ENCODE data around the gene IFITM1.
"Not testable (repeated sequence)": the region's sequence is repeated elsewhere in the genome, so short reads cannot be mapped to it uniquely, and the experiment has no call there.

IFITM1 gene

DNA sequence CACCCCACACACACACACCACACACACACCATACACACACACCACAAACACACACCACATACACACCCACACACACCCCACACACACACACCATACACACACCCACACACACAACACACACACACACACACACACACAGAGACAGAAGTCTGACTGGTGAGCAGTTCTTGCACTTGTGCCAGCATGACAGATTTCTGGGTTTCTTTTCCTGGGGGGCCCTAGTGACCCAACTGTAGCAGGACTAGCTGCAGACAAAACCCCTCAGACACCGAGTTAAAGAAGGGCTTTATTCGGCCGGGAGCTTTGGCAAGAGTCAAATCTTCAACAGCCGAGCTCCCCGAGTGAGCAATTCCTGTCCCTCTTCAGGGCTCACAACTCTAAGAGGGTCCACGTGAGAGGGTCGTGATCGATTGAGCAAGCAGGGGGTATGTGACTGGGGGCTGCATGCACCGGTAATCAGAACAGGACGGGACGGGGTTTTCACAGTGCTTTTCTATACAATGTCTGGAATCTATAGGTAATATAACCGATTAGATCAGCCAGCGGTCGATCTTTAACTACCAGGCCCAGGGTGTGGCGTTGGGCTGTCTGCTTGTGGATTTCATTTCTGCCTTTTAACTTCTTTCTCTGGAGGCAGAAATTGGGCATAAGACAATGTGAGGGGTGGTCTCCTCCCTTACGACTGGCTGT lies 36.3 kb downstream of the IFITM1 start:
- DNase-seq: not testable (repeated sequence)

DNA sequence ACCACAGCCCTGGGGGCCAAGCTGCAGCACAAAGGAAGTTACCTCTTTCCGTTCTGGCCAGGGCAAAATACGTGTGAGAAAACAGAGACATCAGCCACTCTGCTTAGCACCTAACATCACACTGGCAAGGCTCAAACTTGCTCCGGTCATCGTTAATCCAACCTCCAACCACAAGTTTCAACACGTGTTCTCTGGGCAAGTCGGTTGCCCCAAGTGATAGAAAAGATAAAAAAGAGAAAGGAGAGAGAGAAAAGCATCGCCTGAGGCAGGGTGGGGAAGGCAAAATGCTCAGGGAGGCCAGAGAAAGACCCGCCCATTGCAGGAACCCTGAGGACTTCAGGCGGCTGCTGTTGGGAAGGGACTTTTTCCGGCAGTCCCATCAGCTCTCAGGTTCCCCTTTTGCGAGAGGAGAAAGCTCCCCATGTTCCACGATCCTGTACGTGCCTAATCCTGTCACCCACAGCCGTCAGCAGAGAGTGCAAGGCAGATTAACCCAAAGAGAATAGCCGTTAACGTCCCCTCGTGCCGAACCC lies 36.9 kb downstream of the IFITM1 start:
- no peak for DNase-seq

DNA sequence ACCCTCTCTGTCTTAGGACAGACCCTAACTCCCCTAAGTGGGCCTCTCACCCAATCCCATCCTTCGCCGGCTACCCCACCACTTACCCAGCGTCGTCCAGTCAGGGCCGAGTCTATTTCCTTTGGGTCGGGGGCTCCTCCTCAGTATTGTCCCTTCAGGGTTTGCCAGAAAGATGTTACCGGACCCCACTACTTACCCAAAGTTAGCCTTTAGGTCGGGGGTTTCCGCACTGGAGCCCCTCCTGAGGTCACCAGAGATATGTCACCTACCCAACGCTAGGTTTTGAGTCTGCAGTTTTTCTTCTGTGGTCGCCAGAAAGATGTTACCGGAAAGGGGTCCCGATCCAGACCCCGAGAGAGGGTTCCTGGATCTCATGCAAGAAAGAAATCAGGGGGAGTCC lies 37.6 kb downstream of the IFITM1 start:
- DNase-seq: no peak

DNA sequence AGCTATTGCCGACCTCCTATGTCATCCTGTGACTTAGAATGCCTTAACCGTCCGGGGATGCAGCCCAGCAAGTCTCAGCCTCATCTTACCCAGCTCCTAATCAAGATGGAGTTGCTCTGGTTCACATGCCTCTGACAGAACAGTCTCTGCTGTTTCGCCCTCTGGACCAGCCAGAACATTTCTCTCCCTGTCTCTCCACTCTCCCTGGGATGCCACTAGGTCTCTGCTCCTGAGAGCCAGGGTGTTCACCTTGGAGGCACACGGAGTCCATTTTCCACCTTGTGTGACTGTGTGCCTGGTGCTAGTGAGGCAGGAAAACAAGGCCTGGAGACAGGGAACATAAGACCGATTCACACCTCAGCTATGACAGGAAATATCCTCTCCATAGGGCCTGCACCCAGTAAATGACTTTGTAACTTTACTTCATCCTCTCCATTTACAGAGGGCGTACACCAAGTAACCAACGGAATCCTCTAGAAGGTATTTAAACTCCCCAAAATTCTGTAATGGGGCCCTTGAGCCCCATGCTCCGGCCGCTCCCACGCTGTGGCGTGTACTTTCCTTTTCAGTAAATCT lies 38.7 kb downstream of the IFITM1 start:
- DNase-seq: no peak

DNA sequence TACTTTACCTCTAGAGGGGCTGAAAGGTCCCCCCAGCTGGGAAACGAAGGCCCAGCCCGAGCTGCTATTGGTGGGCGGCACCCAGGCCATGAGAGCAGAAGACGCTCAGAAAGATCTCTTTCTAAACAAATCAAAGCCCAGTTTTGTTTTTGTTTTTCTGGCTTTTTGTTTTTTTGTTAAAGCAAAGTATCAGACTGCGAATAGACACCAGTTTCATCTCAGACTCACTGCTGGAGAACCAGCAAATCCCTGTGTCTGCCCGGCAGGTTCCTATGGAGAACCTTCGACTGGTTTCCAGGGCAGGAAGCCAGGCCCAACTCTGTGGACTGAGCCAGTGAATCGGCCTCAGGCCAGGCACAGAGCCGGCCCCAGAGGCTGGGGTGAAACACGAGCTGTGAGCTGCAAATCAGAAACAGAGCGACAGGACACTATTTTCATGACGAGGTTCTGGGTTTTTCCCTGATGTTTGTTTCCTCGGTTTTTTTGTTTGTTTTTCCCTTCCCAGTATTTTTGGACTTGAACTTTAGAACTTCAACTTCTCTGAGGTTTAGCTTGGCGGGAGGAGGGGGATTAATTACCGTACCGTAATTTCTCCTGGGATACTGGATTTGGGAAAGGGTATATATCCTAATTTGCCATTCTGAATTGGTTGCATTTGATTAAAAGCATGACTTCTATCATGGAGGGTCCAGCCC lies 39.5 kb downstream of the IFITM1 start:
- no peak for DNase-seq

DNA sequence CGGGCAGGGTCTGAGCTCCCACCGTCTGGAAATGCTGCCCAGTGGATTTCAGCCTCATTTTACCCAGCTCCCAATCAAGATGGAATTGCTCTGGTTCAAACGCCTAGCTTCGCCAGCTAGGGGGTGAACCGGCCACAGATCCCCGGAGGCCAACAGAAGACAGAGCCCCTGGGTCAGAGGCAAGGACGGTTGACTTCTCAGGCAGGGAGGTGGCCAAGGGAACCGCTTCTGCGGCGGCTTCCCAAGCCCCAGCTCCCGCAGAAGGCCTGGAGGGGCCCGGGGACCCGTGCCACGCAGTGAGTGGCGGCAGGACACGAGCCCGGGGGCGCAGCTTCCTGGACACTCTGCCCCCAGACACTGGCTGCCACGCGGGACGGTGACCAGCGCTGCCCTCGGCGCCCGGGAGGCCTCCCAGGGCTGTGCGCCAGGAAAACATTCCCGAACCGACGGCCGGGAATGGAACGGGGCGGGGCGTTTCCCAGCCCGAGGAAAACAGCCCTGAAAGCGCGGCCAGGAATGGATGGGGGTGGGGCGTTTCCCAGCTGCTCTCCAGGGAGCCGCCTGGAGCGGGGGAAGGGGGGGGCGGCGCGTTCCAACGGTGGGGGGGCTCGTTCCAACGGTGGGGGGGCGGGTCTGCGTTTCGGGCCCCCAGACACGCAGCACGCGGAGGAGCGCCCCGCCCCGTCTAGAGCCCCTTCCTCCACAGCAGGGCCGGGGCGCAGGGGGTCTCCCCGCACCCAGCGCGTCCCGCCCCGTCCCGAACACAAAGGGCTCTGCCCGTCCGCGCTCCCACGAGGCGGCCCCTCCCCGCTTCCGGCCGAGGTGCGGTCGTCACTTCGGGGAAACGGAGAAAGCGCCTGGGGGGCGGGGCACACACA lies 42.0 kb downstream of the IFITM1 start:
- peak; percentile 77 for DNase-seq

DNA sequence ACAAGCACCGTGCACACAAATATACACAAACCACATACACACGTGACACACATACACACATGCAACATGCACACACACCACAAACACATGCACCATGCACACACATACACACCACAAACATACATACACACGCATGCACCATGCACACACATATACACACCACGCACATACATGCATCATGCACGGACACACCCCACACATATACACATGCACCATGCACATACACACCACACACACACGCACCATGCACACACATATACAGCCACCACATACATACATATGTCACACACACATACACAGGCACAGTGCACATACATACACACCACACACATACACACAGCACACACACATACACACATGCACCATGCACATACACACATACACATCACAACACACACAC lies 42.8 kb downstream of the IFITM1 start:
- no peak for DNase-seq

DNA sequence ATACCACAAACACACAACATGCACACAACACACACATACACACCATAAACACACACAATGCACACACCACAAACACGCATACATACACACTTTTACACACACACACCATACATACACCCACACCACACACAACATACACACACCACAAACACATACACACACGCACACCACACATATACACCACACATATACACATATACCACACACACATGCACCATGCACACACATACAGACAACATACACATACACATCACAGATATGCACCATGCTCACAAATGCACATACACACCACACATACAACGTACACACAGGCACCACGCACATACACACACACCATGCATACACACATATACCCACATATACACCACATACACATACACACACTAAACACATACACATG lies 43.7 kb downstream of the IFITM1 start:
- DNase-seq: no peak

DNA sequence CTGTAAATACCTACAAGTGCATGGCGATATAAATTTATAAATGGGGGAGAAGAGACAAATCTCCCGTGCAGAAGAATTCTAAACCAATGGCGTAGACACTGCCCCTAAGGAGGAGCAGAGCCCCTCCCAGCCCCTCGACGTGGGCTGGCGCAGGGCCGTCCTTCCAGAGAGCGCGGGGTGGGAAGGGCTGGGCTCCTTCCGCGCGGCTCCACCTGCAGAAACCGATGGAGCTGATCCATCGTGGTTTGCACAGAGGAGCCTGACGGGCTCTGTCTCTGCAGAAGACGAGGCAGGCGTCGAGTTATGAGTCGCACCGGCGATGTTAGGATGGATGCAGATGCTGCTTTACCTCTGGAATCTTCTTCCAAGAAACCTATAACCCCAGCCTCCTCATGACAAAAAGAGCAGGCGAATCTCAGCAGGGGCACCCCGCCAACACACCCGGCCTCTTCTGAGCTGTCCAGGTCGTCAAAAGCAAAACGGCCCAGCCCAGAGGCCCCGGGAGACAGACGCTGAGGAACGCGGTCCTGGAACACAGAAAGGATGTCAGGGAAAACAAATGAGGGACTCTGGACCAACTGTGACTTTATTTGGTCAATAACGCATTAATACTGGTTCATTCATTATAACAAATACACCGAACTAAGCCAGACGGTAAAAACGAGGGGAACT lies 44.4 kb downstream of the IFITM1 start:
- DNase-seq: no peak

DNA sequence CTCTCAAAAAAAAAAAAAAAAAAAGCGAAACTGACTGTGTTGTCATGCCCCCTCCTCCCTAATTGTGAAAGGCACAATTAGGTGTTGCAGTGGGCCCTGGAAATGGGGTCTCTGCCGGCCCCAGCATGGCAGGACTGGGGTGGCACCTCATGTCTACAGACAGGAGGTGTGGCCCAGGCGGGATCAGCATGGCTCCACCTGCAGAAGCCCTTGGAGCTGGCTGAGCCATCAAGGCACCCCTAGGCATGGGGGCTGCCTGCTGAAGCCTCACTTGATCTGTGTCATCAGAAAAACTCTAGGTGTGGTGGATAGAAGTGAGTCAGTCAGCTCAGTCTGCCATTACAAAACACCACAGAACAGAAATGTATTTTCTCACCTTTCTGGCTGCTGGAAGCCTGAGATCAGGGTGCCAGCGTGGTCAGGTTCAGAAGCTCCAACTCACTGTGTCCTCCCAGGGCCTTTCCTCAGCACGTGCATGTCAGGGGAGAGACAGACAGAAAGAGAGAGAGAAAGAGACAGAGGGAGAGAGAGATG lies 45.4 kb downstream of the IFITM1 start:
- DNase-seq: no peak

DNA sequence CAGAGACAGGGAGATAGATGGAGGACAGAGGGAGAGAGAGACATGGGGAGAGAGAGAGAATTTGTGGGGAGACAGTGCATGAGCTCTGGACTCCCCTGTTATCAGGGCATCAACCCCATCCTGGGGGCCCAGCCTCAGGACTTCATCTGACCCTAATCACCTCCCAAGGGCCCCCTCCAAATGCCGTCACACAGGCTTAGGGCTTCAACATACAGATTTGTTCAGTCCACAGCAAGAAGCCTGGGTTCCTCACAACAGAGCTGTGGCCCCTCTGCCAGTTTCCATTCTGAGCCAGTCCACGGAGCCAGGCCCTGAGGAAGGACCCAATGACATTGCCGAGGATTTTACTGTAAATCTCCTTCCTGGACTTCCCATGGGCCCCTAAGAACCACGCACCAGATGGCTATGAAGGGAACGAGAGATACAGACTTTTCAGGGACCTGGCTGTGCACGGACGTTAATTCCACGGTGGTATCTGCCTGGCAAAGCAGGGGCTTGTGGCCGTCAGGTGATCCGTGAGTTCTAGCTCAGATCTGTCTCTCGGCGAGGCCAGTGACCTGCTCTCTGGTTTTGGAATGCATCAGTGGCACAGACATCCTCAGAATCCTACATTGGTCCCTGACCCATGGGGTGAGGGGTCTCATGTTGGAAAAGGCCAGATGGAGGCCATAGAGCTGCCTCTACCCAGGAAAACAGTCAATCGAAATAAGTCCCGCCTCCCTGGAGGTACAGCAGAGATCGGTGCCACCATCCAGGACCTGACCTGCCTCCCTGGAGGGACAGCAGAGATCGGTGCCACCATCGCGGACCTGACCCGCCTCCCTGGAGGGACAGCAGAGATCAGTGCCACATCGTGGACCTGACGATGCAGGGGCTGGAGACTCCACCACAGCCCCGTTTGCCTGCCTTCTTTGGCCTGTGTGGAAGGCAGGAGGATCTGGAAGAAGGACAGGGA lies 46.8 kb downstream of the IFITM1 start:
- no peak for DNase-seq

DNA sequence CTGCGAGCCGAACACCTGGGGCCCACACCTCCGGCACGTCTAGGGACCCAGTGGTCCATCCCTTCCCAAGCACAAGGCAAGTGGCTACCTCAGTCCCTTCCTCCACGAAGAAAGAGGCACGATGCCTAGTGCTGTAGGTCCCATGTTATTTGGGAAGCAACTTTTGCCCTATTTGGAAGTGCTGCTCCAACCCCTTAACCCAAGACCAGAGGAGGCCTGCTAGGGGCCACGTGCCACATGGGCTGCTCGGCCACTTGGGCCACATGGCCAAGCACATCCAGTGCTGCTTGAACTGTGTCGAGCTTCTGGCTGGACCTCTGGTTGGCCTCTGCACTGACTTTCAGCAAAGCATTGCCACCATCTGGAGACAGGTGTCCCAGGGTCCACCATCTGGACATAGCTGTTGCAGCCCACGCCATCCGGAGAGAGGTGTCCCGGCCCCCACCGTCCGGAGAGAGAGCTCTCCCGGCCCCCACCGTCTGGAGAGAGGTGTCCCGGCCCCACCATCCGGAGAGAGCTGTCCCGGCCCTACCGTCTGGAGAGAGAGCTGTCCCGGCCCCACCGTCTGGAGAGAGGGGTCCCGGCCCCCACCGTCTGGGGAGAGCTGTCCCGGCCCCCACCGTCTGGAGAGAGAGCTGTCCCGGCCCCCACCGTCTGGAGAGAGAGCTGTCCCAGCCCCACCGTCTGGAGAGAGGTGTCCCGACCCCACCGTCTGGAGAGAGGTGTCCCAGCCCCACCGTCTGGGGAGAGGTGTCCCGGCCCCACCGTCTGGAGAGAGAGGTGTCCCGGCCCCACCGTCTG lies 49.0 kb downstream of the IFITM1 start:
- DNase-seq: no peak

DNA sequence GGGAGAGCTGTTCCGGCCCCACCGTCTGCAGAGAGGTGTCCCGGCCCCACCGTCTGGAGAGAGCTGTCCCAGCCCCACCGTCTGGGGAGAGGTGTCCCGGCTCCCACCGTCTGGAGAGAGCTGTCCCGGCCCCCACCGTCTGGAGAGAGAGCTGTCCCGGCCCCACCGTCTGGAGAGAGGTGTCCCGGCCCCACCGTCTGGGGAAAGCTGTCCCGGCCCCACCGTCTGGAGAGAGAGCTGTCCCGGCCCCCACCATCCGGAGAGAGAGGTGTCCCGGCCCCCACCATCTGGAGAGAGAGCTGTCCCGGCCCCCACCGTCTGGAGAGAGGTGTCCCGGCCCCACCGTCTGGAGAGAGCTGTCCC lies 49.6 kb downstream of the IFITM1 start:
- DNase-seq: not testable (repeated sequence)

DNA sequence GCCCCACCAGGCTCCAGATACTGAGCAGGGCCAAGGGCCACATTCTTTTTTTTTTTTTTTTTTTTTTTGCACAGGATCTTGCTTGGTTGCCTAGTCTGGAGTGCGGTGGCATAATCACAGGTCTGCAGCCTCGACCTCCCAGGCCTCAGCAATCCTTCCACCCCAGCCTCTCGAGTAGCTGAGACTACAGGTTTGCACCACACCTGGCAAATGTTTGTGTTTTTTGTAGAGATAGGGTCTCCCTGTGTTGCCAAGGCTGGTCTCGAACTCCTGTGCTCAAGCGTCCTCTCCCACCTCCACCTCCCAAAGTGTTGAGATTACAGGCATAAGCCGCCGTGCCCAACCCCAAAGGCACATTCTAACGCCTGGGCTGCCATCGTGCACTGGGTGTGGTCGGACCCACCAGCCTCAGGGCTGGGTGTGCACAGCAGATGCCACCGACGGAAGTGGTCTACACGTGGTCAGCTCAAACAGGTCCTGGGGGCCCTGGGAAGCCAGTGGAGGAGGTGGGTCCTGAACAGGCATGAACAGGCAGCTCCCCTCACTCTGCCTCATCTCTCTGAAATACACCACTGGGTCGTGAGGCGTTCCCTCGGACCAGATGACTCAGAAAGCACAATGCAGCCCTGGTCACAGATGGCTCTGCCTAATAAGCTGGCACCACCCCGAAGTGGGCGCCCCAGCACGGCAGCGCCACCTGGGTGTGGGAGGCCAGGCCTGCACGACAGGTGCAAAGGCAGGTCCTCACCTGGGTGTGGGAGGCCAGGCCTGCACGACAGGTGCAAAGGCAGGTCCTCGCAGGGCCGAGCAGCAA lies 50.3 kb downstream of the IFITM1 start:
- DNase-seq: no peak

Data from kidney glomerular epithelial cell (primary cell).